SU-DHL-6 (cell line): ENCODE data around the gene MROH2A.

Source experiments
- EZH2phosphoT487 ChIP-seq: fragments of 200-600 bp; sonication (generic), shearing (Covaris generic); conservative IDR thresholded peaks from 2 replicates; pipeline ENCODE4 v1.6.1; 2018; ENCODE audit warnings: mild to moderate bottlenecking, antibody characterized with exemption, low read length, moderate library complexity, mixed read lengths
- TF ChIP-seq, protein P1 (sequence below): fragments of 200-600 bp; sonication (generic); IDR thresholded peaks from one replicate; pipeline ENCODE4 v1.5.1; 2017; ENCODE audit warnings: antibody characterized with exemption, mild to moderate bottlenecking, low read length, moderate library complexity; ENCODE audit not compliant: insufficient read depth, poor library complexity, severe bottlenecking

DNA sequence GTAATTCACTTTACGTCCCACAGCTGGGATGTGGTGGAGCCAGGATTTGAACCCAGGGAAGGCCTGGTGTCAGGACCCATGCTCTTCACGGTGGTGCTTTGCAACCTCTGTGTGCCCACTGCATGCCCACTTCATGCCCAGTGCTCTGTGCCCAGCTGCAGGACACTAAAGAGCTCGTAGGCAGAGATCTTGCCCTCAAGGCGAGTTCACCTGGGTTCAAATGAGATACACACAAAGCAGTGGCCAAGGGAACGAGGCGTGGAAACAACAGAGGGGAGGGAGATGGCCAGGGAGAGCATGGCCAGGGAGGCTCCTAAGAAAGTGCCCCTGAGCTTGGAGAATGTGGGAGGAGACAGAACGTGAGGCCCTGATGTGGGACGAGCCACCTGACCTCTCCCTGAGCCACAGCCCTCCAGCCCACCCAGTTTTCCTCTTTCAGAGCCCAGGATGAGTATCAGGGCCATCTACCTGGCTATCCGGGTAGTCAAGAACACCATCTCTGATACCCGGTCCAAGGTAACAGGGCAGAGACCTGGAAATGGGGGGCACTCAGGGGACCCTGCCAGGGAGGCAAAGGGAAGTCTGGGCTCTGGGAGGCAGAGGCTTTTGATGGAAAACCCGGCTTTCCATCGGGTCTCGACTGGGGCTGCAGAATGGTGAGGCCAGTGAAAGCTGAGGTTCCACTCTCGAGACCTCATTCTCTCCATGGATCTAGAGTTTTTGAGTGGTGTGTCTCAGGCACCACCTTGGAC lies 20.4 kb downstream of the MROH2A start:
- TF ChIP-seq, protein P1, sequence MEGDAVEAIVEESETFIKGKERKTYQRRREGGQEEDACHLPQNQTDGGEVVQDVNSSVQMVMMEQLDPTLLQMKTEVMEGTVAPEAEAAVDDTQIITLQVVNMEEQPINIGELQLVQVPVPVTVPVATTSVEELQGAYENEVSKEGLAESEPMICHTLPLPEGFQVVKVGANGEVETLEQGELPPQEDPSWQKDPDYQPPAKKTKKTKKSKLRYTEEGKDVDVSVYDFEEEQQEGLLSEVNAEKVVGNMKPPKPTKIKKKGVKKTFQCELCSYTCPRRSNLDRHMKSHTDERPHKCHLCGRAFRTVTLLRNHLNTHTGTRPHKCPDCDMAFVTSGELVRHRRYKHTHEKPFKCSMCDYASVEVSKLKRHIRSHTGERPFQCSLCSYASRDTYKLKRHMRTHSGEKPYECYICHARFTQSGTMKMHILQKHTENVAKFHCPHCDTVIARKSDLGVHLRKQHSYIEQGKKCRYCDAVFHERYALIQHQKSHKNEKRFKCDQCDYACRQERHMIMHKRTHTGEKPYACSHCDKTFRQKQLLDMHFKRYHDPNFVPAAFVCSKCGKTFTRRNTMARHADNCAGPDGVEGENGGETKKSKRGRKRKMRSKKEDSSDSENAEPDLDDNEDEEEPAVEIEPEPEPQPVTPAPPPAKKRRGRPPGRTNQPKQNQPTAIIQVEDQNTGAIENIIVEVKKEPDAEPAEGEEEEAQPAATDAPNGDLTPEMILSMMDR = no peak
- TF ChIP-seq EZH2phosphoT487 = no peak
